H54 (cell line): ENCODE results near the gene GPATCH3.
"Not testable (repeated sequence)": the region's sequence is repeated elsewhere in the genome, so short reads cannot be mapped to it uniquely, and the experiment has no call there.

Source experiments
- DNase-seq: peaks from one replicate; pipeline ENCODE4 v3.0.0; 2011; ENCODE audit warnings: low spot score, mixed read lengths; ENCODE audit not compliant: insufficient read length
- FAIRE-seq: peaks from 3 replicates; lab custom pipeline; 2011; peaks lifted over from hg19 to GRCh38; lab: Jason Lieb, UNC
- POLR2A ChIP-seq: IDR thresholded peaks from 2 replicates; pipeline ENCODE4 v1.6.1; 2011; ENCODE audit warnings: low read depth, mild to moderate bottlenecking, low read length

The GPATCH3 gene

DNA sequence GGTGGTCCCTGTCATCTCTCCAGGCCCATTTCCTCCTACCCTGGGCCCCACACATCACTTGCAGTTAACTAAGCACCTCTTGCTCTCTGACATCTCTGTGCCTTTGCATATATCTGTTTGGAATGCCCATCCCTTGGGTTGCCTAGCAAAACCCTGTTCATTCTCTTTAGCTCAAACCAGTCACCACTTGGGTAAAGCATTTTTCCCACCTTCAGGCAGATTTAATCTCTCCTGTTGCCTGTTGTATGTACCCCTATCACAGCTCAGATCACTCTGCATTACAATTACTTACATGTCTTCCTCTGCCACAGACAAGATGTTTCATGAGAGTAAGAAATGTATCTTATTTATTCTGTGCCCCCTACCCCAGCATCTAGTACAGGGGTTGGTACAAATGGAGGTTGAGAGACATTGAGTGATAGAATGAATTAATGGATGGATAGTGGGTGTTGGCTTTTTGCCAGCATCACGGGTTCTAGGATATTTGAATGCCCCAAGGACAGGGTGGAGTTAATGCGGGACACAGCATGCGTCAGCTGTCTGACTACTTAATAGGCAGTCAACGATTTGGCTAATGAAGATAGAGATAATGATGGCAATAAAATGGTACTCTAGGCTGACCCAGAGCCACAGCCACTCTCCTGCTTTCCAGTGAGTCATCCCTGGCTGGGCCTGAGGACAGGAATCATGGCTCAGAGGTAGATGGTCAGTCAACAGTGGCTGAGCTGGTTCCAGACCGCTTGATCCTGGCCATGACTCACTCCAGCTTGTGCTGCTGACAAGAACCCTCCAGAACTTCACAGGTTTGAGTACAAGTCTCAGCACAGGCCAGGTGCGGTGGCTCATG, 7.0 kb upstream of the GPATCH3 start:
- FAIRE-seq = peak; percentile 95
- no peak for TF ChIP-seq POLR2A

DNA sequence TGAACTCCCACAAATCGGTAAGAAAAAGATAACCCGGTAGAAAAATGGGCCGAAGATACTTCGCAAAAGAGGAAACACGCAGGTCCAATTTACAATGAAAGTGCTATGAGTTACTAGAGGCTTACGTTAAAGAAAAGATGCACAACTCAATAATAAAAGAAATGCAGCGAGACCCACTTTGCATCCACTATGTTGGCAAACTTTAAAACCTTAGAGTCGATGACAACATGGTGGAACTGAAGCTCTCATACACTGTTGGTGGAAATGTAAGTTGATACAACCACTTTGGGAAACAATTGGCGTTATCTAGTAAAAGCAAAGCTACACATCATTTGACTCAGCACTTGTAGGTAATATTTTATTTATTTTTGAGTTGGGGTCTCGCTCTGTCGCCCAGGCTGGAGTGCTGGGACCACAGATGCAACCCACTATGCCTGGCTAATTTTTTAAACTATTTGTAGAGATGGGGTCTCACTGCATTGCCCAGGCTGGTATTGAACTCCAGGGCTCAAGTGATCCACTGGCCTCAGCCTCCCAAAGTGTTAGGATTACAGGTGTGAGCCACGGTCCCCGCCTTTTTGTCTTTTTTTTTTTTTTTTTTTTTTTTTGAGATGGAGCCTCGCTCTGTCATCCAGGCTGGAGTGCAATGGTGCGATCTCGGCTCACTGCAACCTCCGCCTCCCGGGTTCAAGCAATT, 696 bp upstream of the GPATCH3 start:
- no peak for TF ChIP-seq POLR2A
- FAIRE-seq (no peak), DNase-seq (no peak)

More for the DNA sequence above, 7.0 kb upstream of the GPATCH3 start:
- DNase-seq = peak; percentile 83

DNA sequence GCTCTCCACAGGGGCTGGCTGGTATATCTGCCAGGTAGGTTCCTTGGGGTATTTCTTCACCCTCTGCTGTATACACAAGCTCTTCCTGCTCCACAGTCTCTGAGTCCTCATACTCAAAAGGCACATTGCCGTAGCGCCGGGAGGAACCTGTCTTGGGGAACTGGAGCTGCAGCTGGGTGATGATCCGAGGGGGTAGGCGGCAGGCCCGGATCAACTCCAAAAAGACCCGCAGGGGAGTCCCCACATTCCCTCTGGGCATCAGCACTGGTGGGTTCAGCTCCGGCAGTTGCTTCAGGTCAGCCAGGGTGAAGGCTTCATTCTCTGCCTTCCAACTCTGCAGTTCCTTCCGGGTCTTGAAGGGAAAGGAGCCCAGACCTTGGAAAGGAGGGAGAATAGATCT, 2.9 kb downstream of the GPATCH3 start:
- FAIRE-seq (no peak), DNase-seq (no peak)
- TF ChIP-seq POLR2A = no peak

- DNase-seq = no peak
- TF ChIP-seq POLR2A = no peak
- FAIRE-seq = no peak
These were observed 6.0 kb downstream of the GPATCH3 start for GRCh38 chr1:26894263-26894662.

DNA sequence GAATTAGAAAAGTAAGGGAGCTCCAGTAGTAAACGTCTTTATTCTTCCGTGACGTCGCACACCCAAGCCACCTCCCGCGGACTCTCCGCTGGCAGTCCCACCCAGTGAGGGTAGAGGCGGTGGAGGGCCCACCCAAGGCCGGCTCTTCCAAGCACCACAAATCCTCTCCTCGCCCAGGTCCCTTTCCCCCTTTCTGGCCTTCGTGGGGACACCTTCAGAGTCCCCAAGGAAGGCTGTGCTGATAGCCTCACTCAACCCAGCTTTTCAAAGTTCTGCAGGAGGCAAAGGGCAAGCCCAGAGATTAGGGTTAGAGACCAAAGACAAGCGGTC, 9.8 kb downstream of the GPATCH3 start:
- FAIRE-seq = no peak
- no peak for DNase-seq
- no peak for TF ChIP-seq POLR2A

GRCh38 chr1:26889551-26890466, 10.5 kb downstream of the GPATCH3 start, which contains the start of gene GPN2:
TSS of gene GPN2 (minus strand) at chr1:26890283. CDS start at chr1:26890096, 187 bp downstream.
- DNase-seq = peak; percentile 53
- TF ChIP-seq POLR2A = peak; percentile 69
- FAIRE-seq = no peak

DNA sequence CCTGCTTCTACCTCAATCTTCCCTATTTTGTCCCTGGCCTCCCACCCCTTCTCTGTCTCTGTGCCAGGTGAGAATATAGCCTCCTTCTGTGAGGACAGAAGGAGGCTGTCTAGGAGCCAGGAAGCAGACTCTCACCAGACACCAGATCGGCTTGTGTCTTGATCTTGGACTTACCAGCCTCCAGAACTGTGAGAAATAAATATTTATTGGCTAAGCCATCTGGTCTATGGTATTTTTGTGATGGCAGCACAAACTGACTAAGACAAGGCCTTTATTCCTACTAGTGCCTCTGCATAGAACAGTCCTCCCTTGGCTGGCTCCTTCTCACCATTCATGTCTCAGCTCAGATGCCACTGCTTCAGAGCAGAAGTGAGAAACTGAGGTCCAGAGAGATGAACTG, 12.0 kb downstream of the GPATCH3 start:
- FAIRE-seq = no peak
- no peak for TF ChIP-seq POLR2A

DNA sequence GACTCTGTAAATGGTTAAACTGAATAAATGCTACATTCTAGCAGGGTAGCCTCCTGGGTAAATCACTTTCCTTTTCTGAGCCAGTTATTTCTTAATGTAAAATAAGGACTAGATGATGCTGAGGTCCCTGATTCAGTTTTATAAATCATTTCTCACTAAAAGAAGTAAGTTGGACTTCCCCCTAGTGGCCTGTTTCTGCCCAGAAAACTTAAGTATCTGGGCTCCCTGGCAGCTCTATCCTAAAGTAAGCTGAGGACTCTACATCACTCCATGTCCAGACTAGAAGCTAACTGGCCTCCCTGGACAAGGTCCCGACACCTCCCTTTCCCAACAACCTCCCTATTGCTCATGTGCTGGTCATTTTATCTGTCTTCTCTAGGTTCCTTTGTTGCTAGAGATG, 13.1 kb downstream of the GPATCH3 start:
- DNase-seq (no peak), FAIRE-seq (no peak)
- TF ChIP-seq POLR2A = no peak

More for the DNA sequence above, 12.0 kb downstream of the GPATCH3 start:
- no peak for DNase-seq

DNA sequence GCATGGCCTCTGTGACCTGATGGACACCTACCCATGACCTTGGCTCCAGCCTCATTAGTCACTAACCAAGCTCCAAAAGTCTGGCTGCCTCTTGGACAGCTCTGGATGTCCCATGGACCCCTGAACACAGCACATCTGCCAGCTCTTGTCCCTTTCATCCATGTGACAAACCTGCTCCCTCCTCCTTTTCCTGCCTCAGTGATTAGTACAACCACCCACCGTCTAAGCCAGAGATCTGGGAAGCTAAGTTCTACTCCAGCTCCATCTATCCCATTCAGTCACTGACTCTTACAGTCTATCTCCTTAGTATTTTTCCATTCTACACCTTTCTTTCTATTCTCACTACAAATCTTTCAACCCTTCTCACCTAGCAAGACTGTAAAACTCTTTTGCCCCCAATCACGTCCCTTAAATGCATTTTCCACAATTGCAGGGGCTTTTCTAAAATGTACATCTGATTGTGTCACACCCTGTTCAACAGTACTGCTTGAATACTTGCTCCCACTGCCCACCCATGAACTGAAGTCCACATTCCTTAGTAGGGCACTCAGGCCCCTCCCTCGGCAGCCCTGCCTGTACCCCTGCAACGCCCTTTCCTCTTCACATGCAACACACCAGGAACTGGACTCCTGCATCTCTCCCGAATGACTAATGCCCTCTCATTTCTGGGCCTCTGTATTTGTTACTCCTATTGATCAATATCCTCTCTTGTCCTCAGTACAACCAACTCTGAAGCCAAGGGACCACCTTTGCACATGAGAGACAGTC, 17.4 kb downstream of the GPATCH3 start:
- FAIRE-seq = no peak
- no peak for DNase-seq
- no peak for TF ChIP-seq POLR2A

DNA sequence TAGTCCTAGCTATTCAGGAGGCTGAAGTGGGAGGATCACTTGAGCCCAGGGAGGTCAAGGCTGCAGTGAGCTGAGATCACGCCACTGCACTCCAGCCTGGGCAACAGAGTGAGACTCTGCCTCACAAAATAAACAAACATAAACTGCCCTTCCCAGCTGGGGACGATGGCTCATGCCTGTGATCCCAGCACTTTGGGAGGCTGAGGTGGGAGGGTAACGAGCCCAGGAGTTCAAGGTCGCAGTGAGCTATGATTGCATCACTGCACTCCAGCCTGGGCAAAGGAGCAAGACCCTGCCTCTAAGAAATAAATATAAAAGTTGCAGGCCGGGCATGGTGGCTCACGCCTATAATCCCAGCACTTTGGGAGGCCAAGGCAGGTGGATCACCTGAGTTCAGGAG, 18.7 kb downstream of the GPATCH3 start:
- not testable (repeated sequence) for DNase-seq, FAIRE-seq

GRCh38 chr1:26879793-26880192, 20.5 kb downstream of the GPATCH3 start:
- DNase-seq (no peak), FAIRE-seq (no peak)
- no peak for TF ChIP-seq POLR2A

- FAIRE-seq (no peak), DNase-seq (no peak)
- TF ChIP-seq POLR2A = no peak
These were observed 22.9 kb downstream of the GPATCH3 start for GRCh38 chr1:26877326-26877725.

DNA sequence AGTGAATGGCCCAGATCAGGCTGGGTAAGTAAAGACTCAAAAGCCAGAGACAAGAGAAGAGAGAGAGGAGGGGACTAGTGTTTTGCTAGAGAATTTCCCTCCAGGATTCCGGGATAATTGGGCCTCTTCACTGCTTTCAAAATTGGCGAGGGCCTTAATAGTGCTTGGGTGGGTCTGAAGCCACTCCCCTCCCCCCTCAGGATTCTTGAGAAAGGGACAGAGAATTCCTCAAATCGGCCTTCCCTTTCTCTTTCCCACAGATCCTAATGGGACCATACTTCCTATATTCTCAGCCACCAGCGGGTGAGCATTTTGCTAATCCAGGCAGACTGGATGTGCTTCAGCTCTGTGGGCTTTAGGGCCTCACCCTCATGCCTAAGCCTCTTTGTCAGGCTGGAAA, 25.4 kb downstream of the GPATCH3 start:
- no peak for FAIRE-seq
- no peak for TF ChIP-seq POLR2A
- no peak for DNase-seq

GRCh38 chr1:26873097-26873496, 27.2 kb downstream of the GPATCH3 start:
- DNase-seq, FAIRE-seq: not testable (repeated sequence)
